ENCODE results near the gene GABBR2.

DNA sequence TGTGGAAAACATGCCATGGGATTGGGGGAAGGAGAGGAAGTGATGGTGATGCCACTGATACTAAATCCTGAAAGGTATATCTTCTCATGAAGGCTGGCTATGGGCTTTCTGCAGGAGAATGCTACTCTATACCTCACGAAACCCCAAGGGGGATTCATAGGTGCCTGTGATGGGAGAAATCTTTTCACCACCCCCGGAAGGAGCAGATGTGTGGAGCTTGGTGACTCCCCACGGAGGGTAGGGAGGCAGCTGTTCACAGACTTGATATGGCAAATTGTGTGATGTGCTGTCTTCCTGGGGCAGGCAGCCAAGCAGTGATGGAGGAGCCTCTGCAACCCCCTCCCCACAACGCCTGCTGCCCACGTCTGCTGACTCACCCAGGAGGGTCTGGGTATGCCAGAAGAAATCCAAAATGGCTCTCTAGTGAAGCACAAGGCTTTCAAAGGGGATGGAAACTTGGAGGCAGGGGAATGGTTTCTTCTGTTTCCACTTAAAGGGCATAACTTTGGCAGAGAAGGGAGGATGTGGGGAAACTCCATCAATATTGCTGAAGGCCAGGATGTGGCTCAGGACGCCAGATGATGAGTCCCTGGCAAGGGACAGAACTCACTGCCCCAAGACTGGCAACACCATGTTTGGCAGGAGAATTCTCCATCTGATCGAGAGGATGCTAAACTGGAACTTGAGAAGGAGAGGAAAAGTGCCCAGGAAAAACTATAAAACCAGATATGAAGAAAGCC is 188.3 kb downstream of the GABBR2 start:
- TF ChIP-seq POLR2A (IDR thresholded peaks at IDR 0.05), result no peak
- TF ChIP-seq, protein P1, sequence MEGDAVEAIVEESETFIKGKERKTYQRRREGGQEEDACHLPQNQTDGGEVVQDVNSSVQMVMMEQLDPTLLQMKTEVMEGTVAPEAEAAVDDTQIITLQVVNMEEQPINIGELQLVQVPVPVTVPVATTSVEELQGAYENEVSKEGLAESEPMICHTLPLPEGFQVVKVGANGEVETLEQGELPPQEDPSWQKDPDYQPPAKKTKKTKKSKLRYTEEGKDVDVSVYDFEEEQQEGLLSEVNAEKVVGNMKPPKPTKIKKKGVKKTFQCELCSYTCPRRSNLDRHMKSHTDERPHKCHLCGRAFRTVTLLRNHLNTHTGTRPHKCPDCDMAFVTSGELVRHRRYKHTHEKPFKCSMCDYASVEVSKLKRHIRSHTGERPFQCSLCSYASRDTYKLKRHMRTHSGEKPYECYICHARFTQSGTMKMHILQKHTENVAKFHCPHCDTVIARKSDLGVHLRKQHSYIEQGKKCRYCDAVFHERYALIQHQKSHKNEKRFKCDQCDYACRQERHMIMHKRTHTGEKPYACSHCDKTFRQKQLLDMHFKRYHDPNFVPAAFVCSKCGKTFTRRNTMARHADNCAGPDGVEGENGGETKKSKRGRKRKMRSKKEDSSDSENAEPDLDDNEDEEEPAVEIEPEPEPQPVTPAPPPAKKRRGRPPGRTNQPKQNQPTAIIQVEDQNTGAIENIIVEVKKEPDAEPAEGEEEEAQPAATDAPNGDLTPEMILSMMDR (IDR thresholded peaks at IDR 0.05), result no peak
